Cerebellar nuclear complex (tissue), 1 donor: ENCODE results near the gene ANKRD29.
"Not testable (repeated sequence)": the region's sequence is repeated elsewhere in the genome, so short reads cannot be mapped to it uniquely, and the experiment has no call there.

ENCODE experiments used
- DNase-seq, 2 experiments: peaks; one replicate each; lab custom pipeline; 2025; lab: John Stamatoyannopoulos, UW

The ANKRD29 gene

DNA sequence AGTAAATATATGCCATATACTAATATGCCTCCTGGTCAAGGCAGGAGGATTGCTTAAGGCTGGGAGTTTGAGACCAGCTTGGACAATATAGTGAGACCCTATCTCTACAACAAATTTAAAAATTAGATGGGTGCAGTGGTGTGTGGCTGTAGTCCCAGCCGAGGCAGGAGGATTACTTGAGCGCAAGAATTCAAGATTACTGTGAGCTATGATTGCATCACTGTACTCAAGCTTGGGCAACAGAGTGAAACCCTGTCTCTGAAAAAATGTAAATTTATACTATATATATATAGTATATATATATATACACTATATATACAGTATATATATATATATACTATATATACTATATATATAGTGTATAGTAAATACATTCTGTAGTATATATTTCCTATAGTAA, 46.5 kb downstream of the ANKRD29 start:
- DNase-seq = no peak

DNA sequence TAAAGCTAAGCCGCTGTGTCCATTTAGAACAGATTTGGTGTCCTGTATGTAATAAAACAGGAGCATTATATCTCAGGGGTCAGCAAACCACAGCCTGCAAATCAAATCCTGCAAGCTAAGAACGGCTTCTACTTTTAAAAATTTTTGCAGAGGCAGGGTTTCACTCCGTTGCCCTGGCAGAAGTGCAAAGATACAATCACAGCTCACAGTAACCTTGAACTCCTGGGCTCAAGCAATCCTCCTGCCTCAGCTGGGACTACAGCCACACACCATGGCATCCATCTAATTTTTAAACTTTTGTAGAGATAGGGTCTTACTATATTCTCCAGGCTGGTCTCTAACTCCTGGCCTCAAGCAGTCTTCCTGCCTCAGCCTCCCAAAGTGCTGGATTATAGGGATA, 47.8 kb downstream of the ANKRD29 start:
- DNase-seq = no peak

DNA sequence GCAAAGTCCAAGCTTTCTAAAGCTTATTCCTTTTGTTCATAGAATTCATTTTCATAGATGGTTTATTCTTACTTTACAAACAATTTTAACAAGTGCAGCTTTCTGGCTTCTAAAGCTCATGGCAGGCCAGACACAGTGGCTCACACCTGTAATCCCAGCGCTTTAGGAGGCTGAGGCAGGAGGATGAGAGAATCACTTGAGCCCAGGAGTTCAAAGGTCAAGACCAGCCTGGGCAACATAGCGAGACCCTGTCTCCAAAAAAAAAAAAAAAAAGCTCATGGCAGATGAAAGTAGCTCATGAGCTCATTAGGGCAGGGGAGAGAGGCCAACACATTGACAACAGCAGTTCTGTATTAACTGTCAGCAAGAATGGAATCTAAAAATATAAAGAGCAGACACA, 48.3 kb downstream of the ANKRD29 start:
- no peak for DNase-seq

GRCh38 chr18:23613091-23613475, 49.6 kb downstream of the ANKRD29 start:
- DNase-seq = not testable (repeated sequence)

GRCh38 chr18:23612434-23613090, 50.1 kb downstream of the ANKRD29 start:
- no peak for DNase-seq

- DNase-seq = no peak
These were observed 53.2 kb downstream of the ANKRD29 start for GRCh38 chr18:23609390-23610023.

- no peak for DNase-seq
These were observed 54.5 kb downstream of the ANKRD29 start for GRCh38 chr18:23608211-23608610.

DNA sequence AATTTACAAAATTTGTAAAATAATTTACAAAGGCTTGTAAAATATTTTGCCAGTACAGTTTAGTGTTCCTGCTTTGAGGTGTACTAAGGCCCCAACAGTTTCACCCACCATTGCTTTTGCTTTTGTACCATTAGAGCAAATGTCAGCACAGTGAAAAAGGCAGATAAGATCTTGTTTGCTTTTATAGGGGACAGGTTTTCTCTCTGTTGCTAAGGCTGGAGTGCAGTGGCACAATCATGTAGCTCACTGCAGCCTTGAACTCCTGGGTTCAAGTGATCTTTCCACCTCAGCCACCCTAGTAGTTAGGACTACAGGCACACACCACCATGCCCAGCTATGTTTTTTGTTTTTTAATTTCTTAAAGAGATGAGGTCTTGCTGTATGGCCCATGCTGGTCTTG, 56.8 kb downstream of the ANKRD29 start:
- DNase-seq = no peak

- no peak for DNase-seq
These were observed 62.9 kb downstream of the ANKRD29 start for GRCh38 chr18:23599809-23600208.

DNA sequence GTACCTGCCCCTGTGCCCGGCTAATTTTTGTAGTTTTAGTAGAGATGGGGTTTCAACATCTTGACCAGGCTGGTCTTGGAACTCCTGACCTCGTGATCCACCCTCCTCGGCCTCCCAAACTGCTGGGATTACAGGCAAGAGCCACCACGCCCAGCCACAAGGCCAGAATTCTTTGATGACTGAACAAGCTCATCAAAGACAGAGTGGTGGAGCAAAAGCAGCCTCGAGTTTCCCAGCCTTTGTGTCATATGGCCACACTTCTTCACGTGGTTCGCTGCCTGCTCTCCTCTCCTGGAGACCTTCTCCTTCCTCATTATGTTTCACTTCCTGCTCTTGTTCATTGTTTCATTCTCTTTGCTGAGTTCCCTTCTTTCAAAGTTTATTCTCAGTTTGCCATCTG, 66.5 kb downstream of the ANKRD29 start:
- DNase-seq = no peak

GRCh38 chr18:23595591-23595990, 67.1 kb downstream of the ANKRD29 start:
- DNase-seq = no peak

GRCh38 chr18:23593720-23594119, 69.0 kb downstream of the ANKRD29 start:
- DNase-seq = no peak

GRCh38 chr18:23592911-23593310, 69.8 kb downstream of the ANKRD29 start:
- DNase-seq = no peak

DNA sequence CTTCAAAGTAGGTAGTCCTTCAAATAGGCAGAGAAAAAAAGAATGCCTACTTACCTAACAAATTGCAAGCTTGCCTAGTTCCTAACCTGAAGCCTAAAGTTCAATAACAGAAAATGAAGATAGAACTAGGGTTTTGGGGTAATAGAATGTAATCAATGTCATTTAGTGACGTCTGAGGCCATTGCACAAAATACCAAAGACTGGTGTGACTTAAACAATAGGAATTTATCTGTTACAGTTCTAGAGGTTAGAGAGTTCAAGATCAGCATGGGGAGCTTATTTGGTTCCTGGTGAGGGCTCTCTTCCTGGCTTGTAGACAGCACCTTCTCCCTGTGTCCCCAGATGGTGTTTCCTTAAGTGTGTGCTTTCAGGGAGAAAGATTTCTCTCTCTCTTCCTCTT, 71.7 kb downstream of the ANKRD29 start:
- DNase-seq = no peak

DNA sequence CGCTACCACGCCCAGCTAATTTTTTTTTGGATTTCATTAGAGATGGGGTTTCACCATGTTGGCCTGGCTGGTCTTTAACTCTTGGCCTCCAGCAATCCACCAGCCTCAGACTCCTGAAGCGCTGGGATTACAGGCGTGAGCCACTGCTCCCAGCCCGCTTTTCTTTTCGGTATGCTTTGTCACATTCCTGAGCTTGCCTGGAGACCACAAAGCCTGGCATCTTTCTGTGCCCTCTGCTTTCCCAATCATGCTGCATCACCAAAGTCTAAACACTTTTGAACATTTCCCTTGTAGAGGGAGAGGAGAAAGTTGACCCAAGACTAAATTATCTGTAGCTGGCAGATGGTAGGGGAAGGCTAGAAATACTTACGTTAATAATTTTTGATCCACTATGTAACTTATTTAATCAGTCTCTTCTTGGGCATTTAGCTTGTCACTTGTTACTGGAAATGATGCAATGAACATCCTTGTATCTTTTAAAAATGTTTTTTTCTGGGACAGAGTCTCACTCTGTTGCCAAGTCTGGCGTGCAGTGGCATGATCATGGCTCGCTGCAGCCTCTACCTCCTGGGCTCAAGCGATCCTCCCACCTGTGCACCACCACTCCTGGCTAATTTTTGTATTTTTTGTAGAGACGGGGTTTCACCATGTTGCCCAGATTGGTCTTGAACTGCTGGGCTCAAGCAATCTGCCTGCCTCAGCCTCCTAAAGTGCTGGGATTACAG, 73.7 kb downstream of the ANKRD29 start:
- DNase-seq = no peak

- DNase-seq = no peak
These were observed 75.5 kb downstream of the ANKRD29 start for GRCh38 chr18:23587220-23587642.

DNA sequence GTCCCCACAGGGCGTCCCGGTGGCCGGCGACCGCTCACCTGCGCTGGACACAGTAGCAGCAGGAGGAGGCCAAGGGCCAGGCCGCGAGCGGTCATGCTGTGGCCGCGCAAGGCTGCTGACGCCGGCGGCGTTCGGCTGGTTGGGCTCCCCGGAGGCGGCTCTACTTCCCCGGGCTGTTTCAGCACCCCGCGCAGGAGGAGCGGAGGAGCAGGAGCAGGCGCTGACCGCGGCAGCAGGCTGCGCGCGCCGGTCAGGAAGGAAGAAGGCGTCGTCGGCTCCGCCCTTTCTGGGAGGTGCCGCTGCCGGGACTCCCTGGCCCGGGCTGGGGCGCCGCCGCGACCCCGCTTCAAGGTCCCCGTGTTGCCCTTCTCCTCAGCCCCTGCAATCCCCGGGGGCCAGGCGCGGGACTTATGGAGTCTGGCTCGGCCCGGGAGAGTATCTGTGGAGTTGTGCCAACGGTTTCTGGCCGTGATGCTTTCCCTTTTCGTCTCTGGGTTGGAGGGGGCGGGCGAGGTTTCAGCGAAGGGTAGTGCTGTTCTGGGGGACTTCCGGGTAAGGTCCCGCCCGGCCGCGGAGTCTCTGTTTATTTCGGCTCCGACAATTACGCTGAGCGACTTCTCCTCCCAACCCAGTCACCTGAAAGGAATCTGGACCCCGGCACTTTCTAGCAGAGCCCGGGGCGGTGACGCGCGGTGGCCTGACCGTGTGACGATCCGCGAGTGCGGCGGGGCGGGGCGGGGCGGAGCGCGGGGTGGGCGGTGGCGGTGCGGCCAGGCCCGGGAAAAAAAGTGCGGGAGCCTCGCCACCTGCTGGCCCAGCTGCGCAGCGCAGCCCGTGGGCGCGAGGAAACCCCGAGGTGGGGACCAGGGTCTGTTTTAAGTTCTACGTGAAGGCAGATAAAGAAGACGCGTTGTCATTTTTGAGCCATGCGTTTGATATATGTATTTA, 76.2 kb downstream of the ANKRD29 start, which contains the start of gene NPC1:
NPC1 (minus strand) TSS at position 258 of the 948 bp plus-strand sequence; CDS start at position 95, 163 bp downstream.
- DNase-seq = peak; percentile 24 to 56

DNA sequence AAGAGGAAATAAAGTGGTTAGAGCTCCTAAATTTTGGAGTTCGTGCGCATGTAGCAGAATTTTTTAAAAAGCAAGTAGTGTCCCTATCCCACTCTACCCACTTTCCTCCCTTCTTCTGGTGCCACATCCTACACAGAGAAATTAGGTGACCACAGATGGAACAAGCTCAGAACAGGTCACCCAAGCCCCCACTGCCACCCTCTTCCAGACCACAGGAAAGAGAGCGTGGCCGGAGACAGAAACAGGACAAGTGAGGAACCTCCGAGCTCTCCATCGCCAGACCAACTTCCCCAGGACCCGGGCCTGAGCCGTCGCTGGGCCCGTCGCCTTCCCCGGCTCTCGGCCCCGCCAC, 76.8 kb downstream of the ANKRD29 start:
- DNase-seq = no peak

DNA sequence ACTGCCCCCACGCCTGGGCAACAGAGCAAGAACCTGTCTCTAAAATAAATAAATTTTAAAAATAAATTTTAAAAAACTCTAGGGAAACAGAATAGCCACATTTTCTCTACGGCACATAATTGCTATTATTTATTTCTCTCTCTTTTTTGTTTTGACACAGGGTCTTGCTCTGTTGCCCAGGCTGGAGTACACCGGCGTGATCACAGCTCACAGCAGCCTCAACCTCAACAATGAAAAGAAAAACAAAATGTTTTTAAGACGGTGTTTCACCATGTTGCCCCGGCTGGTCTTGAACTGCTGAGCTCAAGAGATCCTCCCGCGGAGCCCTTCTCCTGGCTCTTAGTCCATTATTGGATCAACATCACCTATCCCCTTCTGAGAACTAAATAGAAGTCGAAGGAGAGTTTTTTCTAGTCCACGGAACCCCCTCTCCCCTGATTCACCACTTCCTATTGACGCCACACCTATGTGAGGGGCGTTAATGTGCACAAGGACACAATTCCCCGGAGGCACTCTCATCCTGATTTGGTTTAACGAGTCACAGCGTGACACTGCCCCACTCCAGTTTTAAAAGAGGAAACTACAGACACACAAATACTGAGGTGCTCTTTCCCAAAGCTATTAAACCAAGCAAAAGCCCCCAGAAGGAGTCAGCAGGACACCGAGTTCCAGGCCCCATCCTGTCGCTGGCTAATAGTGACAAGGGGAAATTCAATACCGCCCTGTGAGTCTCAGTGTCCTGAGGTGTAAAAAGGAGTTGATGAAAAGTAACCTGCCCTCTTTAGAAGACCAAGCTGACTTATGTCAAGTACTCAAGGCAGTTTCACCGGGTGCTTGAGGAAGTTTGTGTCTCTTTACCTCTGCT, 77.5 kb downstream of the ANKRD29 start:
- DNase-seq = no peak

DNA sequence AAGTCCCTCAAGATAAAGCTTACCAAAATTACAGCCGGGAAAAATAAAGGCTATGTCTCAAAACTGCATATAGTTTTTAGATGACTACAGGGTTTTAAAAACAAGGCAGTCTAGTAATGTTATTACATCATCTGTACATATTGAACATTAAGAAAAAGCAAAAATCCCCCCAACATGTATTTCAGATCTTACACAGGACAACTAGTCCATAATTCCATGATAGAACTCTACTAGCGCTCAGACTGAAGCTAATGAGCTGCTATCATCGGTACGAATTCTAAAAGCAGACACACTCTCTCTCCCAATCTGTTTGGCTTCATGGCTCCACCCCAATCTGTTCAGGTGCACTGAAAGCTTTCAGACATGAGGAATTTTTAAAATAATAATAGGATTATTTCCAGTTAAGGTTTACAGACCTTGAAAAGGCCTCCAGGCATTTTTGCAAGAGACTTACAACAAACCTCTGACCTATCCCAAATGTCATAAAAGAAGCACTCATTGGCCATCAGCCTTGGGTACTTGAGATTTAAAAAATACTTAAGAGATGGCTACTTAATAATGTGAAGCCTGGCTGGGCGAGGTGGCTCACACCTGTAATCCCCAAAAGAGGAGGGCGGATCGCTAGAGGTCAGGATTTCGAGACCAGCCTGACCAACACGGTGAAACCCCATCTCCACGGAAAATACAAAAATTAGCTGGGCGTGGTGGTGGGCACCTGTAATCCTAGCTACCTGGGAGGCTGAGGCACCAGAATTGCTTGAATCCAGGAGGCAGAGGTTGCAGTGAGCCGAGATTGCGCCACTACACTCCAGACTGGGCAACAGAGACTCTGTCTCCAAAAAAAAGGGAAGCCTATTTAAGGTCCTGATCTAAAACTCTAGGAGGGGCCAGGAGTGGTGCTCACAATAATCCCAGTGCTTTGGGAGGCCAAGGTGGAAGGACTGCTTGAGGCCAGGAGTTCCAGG, 78.4 kb downstream of the ANKRD29 start:
- no peak for DNase-seq
